HG03520 (cell line): Measurements from ENCODE around the gene ITIH3.

Experiments used
- ATAC-seq: cut with Tn5 transposase; IDR thresholded peaks from one replicate; pipeline ENCODE4 v1.9.1; 2021; ENCODE audit warnings: mild to moderate bottlenecking, moderate library complexity; ENCODE audit not compliant: unreplicated experiment

ITIH3 gene

DNA sequence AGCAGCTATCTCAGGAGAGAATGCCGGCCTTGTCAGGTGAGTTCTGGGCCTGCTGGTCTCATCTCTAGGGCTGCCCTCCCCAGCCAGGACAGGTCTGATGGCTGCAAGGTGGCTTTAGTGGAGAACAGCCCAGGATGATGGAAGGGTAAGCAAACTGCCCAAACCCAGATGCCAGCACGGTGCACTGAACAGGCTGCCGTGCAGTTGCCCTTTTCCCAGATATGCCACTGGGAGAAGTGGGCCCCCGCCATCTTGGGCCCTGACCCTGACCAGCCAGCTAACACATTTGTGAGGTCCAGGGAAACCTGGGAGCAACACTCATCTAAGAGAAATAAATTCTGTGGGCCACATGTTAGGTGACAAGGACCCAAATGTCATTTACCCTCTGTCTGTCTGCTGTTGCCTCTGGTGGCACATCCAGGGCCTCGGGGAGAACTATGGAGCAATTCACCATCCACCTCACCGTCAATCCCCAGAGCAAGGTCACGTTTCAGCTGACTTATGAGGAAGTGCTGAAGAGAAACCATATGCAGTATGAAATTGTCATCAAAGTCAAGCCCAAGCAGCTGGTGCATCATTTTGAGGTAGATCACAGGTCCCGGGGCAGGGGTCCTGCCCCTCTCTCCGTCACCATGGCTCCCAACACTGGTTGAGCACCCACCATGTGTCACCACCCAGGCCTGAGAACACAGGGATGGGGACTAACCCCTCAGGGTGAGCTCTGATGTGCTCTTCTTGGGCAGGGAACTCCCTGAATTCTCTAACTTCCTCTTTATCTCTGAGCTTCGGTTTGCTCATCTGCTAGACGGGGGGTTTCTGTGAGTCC, 15.4 kb upstream of the ITIH3 start:
- peak; percentile 78 for ATAC-seq

- no peak for ATAC-seq
Observed at GRCh38 chr3:52779837-52780585, 14.6 kb upstream of the ITIH3 start.

DNA sequence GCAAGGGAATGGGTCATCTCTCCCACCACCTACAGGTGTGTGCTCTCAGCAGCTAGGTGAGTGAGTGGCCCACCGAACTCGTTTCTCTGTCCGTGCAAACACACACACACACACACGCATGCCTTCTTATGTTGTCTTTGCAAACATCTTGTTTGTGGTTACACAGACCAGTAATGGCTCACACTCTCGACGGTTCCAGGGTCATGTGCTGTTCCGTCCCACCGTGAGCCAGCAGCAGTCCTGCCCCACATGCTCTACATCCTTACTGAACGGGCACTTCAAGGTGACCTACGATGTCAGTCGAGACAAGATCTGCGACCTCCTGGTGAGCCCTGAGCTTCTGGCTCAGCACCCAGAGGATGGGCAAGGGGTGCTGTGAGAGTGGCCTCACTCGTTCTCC, 12.9 kb upstream of the ITIH3 start:
- ATAC-seq = no peak

GRCh38 chr3:52782412-52783210, 12.0 kb upstream of the ITIH3 start:
- ATAC-seq = no peak

GRCh38 chr3:52783211-52783555, 11.4 kb upstream of the ITIH3 start:
- no peak for ATAC-seq

GRCh38 chr3:52784021-52784621, 10.5 kb upstream of the ITIH3 start:
- ATAC-seq = no peak

GRCh38 chr3:52784931-52785590, 9.5 kb upstream of the ITIH3 start:
- no peak for ATAC-seq

DNA sequence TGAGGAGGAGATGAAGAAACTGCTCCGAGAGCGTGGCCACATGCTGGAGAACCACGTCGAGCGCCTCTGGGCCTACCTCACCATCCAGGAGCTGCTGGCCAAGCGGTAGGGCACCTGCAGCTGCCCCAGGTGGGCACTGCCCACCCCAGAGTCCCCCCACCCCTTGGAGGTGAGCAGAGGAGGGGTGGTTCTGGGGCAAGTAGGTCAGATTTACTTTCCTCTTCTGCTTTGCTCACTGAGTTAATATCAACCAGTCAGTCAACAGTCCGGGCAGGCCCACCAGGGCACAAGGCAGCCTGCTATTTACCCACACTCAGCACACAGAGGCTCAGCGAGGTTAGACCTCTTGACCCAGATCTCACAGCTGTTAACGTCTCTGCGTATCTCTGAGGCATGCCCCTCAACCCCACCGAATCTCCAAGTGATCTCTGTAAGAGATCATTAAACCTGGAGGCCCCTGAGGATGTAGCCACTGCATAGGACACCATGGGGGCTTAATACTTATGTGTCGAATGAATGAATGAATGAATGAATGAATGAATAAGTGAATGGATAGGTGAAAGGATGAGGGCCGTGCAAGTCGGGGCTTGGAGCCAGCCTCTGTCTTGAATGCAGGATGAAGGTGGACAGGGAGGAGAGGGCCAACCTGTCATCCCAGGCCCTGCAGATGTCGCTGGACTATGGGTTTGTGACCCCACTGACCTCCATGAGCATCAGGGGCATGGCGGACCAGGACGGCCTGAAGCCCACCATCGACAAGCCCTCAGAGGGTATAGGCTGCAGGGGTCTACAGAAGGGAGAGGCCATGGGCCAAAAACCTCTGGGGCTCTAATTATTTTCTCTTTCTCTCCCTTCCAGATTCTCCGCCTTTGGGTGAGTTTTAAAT, 8.0 kb upstream of the ITIH3 start:
- ATAC-seq = no peak

- no peak for ATAC-seq
Observed at GRCh38 chr3:52787246-52787645, 7.3 kb upstream of the ITIH3 start.

DNA sequence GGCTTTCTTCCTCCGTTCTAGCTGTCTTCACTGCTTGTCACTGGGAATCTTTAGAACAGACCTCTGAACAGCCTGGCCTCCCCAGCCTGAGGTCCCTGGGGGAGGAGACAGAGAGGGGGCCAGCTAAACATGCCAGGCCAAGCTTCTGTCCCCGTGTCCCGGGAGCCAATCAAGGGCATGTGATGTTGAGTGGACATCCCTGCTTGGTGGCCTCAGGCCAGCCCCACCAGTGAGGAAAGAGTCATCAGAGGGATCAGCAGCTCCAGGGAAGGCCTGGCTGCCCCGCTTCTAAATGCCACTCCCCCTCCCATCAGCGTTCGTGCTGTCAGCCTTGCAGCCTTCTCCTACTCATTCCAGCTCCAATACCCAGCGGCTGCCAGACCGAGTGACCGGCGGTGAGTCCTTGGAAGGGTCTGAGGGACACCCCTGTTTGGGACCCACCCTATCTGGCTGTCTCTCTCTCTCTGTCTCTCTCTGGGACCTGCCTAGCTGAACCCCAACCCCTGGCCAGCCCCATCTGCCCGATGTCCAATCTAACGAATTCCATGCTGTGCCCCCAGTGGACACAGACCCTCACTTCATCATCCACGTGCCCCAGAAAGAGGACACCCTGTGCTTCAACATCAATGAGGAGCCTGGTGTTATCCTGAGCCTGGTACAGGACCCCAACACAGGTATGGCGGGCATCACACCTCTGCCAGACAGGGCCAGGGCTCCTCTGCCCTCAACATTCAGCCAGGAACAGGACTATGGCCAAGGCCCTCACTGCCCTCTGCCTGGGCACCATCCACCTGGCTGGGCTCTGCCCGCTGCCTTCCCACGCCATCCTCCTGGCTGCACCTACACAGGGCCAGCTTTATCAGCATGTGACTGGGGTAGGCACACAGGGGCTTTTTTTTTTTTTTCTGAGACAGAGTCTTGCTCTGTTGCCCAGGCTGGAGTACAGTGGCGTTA, 6.6 kb upstream of the ITIH3 start:
- no peak for ATAC-seq

DNA sequence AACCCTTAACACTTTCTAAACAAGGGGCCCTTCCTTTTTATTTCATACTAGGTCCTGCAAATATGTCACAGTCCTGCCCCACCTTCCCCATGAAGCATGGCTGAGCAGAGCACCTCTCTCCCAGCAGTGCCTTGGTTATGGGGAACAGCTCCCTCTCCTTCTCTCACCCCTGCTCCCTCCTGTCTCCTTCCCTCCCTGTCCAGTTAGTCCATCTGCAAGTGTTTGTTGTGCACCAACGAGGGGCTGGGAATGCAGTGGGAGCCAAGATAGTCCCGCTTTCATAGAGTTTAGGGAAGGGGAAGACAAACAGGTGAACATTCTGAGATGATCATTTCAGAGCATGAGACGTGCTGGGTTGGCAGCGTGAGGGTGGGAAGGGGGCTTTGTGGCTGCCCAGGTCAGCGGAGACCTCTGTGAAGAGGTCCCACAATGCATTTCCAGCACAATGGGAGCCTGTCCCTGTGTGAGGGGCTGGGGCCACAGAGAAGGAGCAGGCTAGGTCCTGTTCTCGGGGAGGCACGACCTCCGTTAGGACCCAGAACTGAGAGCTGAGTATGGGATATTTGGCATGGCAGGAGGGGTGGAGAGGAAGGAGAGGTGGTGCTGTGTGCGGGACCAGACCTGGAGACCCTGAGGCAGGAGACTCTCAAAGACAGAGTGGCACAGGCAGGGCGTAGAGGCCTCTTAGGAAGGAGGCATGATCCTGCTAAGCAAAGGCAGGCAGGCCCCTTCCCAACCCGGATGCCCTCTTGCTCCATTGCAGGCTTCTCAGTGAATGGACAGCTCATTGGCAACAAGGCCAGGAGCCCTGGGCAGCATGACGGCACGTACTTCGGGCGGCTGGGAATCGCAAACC, 5.5 kb upstream of the ITIH3 start:
- ATAC-seq = no peak

DNA sequence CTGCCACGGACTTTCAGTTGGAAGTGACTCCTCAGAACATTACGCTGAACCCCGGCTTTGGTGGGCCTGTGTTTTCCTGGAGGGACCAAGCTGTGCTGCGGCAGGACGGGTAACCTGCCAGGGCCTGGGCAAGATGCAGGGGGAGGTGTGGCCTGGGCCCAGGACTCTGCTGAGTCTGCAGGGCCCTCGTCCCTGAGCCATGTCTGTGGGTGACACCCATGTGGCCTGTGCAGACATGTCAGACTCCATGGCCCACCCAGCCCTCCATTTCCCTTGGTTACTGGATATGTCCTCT, 4.9 kb upstream of the ITIH3 start:
- no peak for ATAC-seq

DNA sequence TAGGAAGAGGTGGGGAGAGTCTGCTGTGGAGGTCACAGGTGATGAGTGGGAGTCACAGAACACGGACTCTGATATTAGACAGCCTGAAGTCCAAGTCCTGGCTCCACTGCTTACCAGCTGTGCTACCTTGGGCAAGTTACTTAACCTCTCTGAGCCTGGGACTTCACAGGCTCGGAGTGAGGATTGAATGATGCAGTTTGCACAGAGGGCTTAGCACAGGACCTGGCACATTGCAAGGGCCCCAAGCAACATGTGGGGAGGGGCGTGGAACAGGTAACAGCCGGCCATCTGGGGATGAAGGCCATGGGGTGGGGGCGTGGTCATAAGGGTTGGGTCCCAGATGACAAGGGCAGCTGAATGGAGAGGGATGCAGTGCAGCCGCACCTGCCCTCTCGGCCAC, 4.3 kb upstream of the ITIH3 start:
- no peak for ATAC-seq

DNA sequence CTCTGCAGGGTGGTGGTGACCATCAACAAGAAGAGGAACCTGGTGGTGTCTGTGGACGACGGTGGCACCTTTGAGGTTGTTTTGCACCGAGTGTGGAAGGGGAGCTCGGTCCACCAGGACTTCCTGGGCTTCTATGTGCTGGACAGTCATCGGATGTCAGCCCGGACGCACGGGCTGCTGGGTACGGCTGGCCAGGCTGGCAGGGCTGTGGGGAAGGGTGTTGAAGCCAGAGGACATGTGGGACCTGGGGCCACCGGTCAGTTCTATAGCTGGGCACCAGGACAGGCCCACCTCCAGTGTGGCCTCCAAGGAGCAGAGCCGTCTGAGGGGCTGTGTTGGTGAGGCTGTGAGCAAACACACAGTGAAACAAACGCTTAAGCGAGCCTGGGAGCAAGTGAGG, 3.9 kb upstream of the ITIH3 start:
- ATAC-seq = no peak

GRCh38 chr3:52791366-52791765, 3.2 kb upstream of the ITIH3 start:
- ATAC-seq = no peak

DNA sequence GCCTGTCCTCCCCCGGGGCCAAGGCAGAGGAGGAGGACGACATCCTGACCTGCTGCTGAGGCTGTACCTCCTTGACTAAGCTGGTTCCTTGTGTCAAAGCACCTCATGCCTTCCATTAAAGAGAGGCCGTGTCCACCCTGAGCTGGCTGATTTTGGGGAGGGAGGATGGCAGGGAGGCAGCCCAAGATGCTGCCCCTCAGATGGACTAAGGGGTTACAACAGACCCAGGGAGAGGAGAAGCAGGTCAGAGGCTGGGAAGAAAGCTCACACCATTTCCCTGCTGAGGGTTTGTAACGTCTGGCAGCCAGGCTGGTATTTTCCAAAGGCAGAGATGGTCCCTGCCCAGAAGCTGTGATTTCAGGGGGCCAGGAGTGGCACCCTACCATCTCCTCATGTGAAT, 2.7 kb upstream of the ITIH3 start:
- ATAC-seq = no peak

- ATAC-seq = no peak
Observed at GRCh38 chr3:52792413-52792812, 2.2 kb upstream of the ITIH3 start.
